HG02840 (cell line): Measurements from ENCODE around the gene BDP1.

Source experiments
- ATAC-seq: cut with Tn5 transposase; IDR thresholded peaks from one replicate; pipeline ENCODE4 v1.9.1; 2021; ENCODE audit warnings: mild to moderate bottlenecking, moderate library complexity, moderate number of reproducible peaks; ENCODE audit not compliant: unreplicated experiment, low FRiP score

The BDP1 gene

GRCh38 chr5:71615809-71616208 lies 160.4 kb downstream of the BDP1 start:
- no peak for ATAC-seq
